ENCODE data around the gene POLG. TPM values are rescaled to one million over a fixed set of nuclear protein-coding genes. Genes with fewer than 3 reads are reported as not detected.

Gene POLG
- total and polyA plus RNA-seq, 4 donors, result 36.7 to 84.9 (median 45.3) TPM

- Histone ChIP-seq H3K4me1 (ENCODE audit: control insufficient read depth in 5 of 5, insufficient read depth in 5 of 5, low read length in 5 of 5) (peaks cover 0 to 7% (median 0%) of the 10 kb centered on the region in 5 donors), H3K27ac (ENCODE audit: low read depth in 1 of 2, low read length in 1 of 2) (no peak overlapping the region), H3K4me3 (no peak overlapping the region), H3K9ac (ENCODE audit: insufficient read depth in 1 of 2, low read length in 2 of 2) (no peak overlapping the region), H3K27me3 (ENCODE audit: control insufficient read depth in 3 of 3, insufficient read depth in 3 of 3, low read length in 2 of 3) (peaks cover 20 to 63% (median 51%) of the 10 kb centered on the region in 3 donors), H3K36me3 (ENCODE audit: control insufficient read depth in 4 of 4, insufficient read depth in 4 of 4, low read length in 4 of 4) (no peaks in the 10 kb centered on the region), H3K9me3 (ENCODE audit: control insufficient read depth in 4 of 4, insufficient read depth in 3 of 4, low read length in 3 of 4) (peaks cover 0 to 5% (median 0%) of the 10 kb centered on the region in 4 donors)
- 3 to 5% methylated on average over 41 to 68 of the region's 68 CpGs for WGBS, 2 donors
- peak; percentile 91 for ATAC-seq (ENCODE audit: insufficient read depth, low FRiP score)
- DNase-seq, result peak; percentile 79 to 83 (median 79)
- peak; percentile 97 for TF ChIP-seq CTCF (IDR thresholded peaks at IDR 0.05; ENCODE audit: control extremely low read depth, extremely low read depth)
These were observed 24.3 kb upstream of the POLG start for GRCh38 chr15:89358755-89359439.

DNA sequence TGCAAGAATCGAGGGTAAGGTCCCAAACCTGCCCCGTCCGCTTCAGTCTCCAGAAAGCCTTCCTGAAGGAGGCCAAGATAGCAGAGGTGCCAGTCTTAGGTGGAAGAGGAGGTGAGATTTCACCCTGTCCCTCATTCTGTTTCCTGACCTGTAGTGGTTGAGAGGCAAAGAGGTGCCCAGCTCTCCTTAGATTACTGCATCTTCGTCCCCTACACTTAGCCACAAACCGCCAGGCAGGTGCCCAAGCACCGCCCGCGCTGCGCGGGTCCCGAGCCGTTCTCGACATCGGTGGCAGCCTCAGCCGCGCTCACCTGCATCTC lies 23.8 kb upstream of the POLG start:
- Histone ChIP-seq H3K4me1 (ENCODE audit: control insufficient read depth in 5 of 5, insufficient read depth in 5 of 5, low read length in 5 of 5) (peaks cover 0 to 7% (median 0%) of the 10 kb centered on the region in 5 donors), H3K36me3 (ENCODE audit: control insufficient read depth in 4 of 4, insufficient read depth in 4 of 4, low read length in 4 of 4) (no peaks in the 10 kb centered on the region), H3K4me3 (no peak overlapping the region), H3K9ac (ENCODE audit: insufficient read depth in 1 of 2, low read length in 2 of 2) (no peak overlapping the region), H3K9me3 (ENCODE audit: control insufficient read depth in 4 of 4, insufficient read depth in 3 of 4, low read length in 3 of 4) (peaks cover 0 to 5% (median 0%) of the 10 kb centered on the region in 4 donors), H3K27me3 (ENCODE audit: control insufficient read depth in 3 of 3, insufficient read depth in 3 of 3, low read length in 2 of 3) (peaks cover 18 to 58% (median 46%) of the 10 kb centered on the region in 3 donors), H3K27ac (ENCODE audit: low read depth in 1 of 2, low read length in 1 of 2) (no peak overlapping the region)
- ATAC-seq (ENCODE audit: insufficient read depth, low FRiP score) (no peak), DNase-seq (no peak)
- TF ChIP-seq CTCF (IDR thresholded peaks at IDR 0.05; ENCODE audit: control extremely low read depth, extremely low read depth), result no peak
- 7 to 11% methylated on average over 16 of the region's 16 CpGs for WGBS, 2 donors

DNA sequence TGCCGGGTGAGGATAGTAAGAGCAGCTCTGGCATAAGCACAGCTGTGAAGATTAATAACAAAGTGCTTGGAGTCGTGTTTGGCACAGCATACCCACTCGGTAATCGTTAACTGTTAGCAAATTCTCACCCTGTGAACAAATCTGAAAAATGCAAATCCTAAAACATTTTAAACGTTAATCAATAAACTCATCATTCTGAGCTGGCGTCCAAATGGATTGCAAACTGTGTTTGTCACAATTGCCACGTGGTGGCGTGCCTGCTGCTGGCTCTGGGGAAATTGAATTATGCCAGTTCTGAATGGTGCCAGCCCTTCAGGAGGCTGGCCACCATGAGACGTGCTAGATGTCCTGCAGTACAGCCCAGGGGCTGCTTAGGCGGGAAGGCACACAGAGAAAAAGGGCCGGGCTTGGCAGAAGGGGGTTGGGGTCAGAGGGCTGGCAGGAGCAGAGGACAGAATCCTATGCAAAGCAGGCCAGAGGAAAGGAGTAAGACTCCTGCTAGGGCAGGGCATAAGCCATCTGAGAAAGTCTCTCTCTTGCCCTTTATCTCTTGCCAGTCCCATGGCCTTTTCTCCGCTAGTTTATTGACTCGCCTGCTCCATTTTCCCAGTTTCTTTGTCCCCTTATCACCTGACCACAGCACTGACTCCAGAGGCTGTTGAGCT lies 22.1 kb upstream of the POLG start:
- Histone ChIP-seq H3K9me3 (ENCODE audit: control insufficient read depth in 4 of 4, insufficient read depth in 3 of 4, low read length in 3 of 4) (peaks cover 0 to 3% (median 0%) of the 10 kb centered on the region in 4 donors), H3K9ac (ENCODE audit: insufficient read depth in 1 of 2, low read length in 2 of 2) (no peak overlapping the region), H3K36me3 (ENCODE audit: control insufficient read depth in 4 of 4, insufficient read depth in 4 of 4, low read length in 4 of 4) (no peaks in the 10 kb centered on the region), H3K4me1 (ENCODE audit: control insufficient read depth in 5 of 5, insufficient read depth in 5 of 5, low read length in 5 of 5) (peaks cover 0 to 2% (median 0%) of the 10 kb centered on the region in 5 donors), H3K27me3 (ENCODE audit: control insufficient read depth in 3 of 3, insufficient read depth in 3 of 3, low read length in 2 of 3) (peaks cover 12 to 50% (median 38%) of the 10 kb centered on the region in 3 donors), H3K27ac (ENCODE audit: low read depth in 1 of 2, low read length in 1 of 2) (no peak overlapping the region), H3K4me3 (no peak overlapping the region)
- DNase-seq (no peak), ATAC-seq (ENCODE audit: insufficient read depth, low FRiP score) (no peak)
- WGBS, 2 donors, result 28 to 41% methylated on average over 13 of the region's 13 CpGs
- TF ChIP-seq CTCF (IDR thresholded peaks at IDR 0.05; ENCODE audit: control extremely low read depth, extremely low read depth), result no peak
